ENCODE results near the gene GID4.

DNA sequence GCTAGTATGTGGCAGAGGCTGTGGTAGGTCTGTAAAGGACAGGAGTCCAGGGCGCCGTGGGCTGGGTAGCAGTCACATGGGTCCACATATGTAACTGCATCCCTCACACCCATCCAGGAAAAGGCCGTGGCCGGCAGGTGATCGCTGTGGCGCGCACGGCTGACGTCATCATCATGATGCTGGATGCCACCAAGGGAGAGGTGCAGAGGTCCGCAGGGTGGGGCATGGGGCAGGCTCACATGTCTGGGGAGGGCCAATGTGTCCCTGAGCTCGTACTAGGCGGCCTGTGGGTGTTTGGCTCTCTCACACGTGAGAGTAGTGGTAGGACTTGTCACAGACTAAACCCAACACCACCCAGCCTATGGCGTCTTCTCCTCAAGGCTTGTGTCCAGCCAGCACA, 60.3 kb downstream of the GID4 start:
- TF ChIP-seq, protein P1, sequence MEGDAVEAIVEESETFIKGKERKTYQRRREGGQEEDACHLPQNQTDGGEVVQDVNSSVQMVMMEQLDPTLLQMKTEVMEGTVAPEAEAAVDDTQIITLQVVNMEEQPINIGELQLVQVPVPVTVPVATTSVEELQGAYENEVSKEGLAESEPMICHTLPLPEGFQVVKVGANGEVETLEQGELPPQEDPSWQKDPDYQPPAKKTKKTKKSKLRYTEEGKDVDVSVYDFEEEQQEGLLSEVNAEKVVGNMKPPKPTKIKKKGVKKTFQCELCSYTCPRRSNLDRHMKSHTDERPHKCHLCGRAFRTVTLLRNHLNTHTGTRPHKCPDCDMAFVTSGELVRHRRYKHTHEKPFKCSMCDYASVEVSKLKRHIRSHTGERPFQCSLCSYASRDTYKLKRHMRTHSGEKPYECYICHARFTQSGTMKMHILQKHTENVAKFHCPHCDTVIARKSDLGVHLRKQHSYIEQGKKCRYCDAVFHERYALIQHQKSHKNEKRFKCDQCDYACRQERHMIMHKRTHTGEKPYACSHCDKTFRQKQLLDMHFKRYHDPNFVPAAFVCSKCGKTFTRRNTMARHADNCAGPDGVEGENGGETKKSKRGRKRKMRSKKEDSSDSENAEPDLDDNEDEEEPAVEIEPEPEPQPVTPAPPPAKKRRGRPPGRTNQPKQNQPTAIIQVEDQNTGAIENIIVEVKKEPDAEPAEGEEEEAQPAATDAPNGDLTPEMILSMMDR (IDR thresholded peaks at IDR 0.05; ENCODE audit: low read depth, low read length, poor library complexity, severe bottlenecking): no peak
- TF ChIP-seq EZH2phosphoT487 (IDR thresholded peaks at IDR 0.05; ENCODE audit: borderline replicate concordance, low read length): no peak
